Measurements from ENCODE around the gene STYXL1.

- no peak for TF ChIP-seq TAF1 (IDR thresholded peaks at IDR 0.05; ENCODE audit: borderline replicate concordance, insufficient read depth, low read length)
- no peak for TF ChIP-seq POLR2AphosphoS5 (IDR thresholded peaks at IDR 0.05; ENCODE audit: low read depth, low read length)
These were observed 27.2 kb upstream of the STYXL1 start for GRCh38 chr7:76074972-76075370.
